SK-N-MC (cell line): ENCODE data around the gene ELMO1.

ENCODE experiments used
- DNase-seq: peaks from one replicate; pipeline ENCODE4 v3.0.0-alpha.2; 2011; ENCODE audit warnings: low read depth, low spot score
- H3K27ac ChIP-seq: fragments of 200-600 bp; sonication (generic); 2 replicates; pipeline ENCODE4 v1.5.1; 2016; ENCODE audit warnings: mixed run types
- H3K36me3 ChIP-seq: fragments of 200-600 bp; sonication (generic); 2 replicates; pipeline ENCODE4 v1.6.1; 2017; ENCODE audit warnings: antibody characterized with exemption, low read length, mixed read lengths; ENCODE audit not compliant: insufficient read depth
- H3K4me3 ChIP-seq: fragments of 200-600 bp; sonication (generic); 2 replicates; pipeline ENCODE4 v1.5.1; 2016
- H3K9ac ChIP-seq: fragments of 200-600 bp; sonication (generic); 2 replicates; pipeline ENCODE4 v1.8.0; 2017; ENCODE audit warnings: mixed run types, mixed read lengths; ENCODE audit not compliant: insufficient read length
- H3K9me3 ChIP-seq: fragments of 200-600 bp; sonication (generic); 2 replicates; pipeline ENCODE4 v1.6.1; 2017; ENCODE audit warnings: low read depth, mild to moderate bottlenecking, antibody characterized with exemption, low read length, moderate library complexity, mixed read lengths
- EZH2 ChIP-seq: fragments of 200-600 bp; sonication (generic); IDR thresholded peaks from one replicate; pipeline ENCODE4 v1.6.1; 2017; ENCODE audit warnings: antibody characterized with exemption
- FOXP2 ChIP-seq: optimal IDR thresholded peaks from 2 replicates; pipeline ENCODE3; 2011; ENCODE audit warnings: mild to moderate bottlenecking, moderate library complexity; ENCODE audit not compliant: insufficient read depth; ENCODE audit errors: extremely low read length, control extremely low read depth
- POLR2AphosphoS5 ChIP-seq: IDR thresholded peaks from 2 replicates; pipeline ENCODE4 v1.6.1; 2012; ENCODE audit warnings: mild to moderate bottlenecking, low read depth, low read length, borderline replicate concordance

Gene ELMO1

DNA sequence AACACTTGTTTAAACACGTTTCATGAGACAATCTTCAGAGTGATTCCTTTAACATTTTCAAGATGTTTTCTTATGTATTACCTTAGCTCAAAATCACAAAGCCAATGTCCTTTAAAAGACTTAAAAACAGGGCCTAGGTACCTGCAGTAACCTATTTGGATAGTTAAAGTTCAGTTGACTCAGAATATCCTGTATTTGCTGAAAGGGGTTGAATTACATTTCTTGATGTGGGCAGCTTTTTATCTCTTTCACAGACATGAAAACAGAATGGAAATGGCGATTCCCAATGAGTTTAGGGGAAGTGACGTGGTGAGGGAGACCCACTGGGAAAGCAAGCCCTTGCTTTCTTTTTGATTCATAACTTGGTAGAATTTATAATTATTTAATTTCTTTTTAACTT is 400.0 kb downstream of the ELMO1 start:
- H3K27ac ChIP-seq, result no peak overlapping the region
- H3K9ac ChIP-seq, result no peak overlapping the region
- TF ChIP-seq EZH2, result no peak
- H3K36me3 ChIP-seq, result no peaks in the 10 kb centered on the region
- DNase-seq, result no peak
- H3K4me3 ChIP-seq, result no peak overlapping the region
- no peaks in the 10 kb centered on the region for H3K9me3 ChIP-seq

DNA sequence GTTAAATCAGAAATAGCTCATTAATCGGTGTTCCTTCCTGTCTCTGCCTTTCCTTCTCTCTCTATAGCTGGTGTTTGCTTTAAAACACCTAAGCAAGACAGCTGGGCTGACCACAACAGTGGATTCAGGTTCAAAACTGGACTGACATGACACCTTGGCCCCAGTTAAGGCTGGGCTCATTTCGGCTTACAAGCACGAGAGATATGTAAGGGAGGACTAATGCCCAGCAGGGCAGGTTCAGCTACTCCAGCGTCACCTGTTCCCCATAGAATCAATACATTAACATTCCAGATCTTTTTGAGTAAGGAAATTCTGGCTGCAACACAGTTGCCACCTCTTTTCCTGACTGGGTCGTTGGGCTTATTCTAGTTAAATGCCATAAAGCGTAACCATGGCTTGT is 401.4 kb downstream of the ELMO1 start:
- Histone ChIP-seq H3K4me3 (no peak overlapping the region), H3K9ac (no peak overlapping the region), H3K9me3 (no peaks in the 10 kb centered on the region), H3K27ac (no peak overlapping the region), H3K36me3 (no peaks in the 10 kb centered on the region)
- TF ChIP-seq POLR2AphosphoS5 (no peak), FOXP2 (no peak), EZH2 (no peak)
- no peak for DNase-seq

DNA sequence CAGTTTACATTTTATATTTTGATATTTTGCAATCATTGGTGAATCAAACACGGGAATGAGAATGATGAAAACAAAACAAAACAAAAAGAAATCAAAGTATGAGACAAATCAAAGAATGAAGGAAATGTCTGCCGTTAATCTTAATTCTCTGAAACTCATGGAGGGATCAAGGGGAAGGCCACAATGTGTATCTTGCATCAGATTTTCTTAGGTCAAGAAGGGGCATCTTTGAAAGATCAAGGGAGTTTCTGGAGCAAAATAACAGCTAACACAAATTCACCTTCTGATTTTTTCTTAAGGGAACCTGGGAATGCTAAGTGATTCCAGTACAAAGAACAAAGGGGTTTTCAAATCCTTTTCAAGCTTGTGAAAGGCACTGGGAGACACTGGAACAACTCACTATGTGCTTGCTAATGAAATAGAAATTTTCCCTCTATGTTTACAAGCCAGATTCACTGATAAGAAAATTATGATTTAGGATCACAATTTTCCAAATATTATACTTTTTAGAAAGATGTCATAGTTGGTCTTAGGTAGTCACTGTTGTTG is 402.1 kb downstream of the ELMO1 start:
- Histone ChIP-seq H3K36me3 (no peaks in the 10 kb centered on the region), H3K27ac (no peak overlapping the region), H3K9ac (no peak overlapping the region), H3K9me3 (no peaks in the 10 kb centered on the region), H3K4me3 (no peak overlapping the region)
- no peak for TF ChIP-seq POLR2AphosphoS5
- no peak for TF ChIP-seq FOXP2
- TF ChIP-seq EZH2, result no peak
- DNase-seq, result no peak

DNA sequence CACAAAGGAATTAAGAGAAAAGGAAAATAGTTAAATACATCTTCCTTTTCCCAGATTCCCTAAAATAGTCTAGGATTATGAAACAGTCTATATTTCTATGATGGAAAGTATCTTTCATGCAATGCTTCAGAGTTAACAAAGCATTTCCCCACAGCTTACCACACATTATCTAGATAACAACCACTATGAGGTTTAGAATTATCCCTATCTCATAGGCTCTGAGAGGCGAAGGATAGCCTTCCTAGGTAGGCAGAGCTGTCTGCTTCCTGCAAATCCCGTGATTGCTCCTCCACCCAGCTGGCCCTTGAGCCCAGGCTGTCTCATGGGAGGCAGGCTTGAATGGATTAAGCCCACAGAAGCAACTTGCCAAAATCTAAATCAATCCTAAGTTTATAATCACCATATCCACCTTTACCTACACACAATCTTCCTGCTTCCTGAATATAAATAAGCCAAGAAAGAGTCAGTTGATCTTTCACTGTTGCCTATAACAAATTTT is 402.9 kb downstream of the ELMO1 start:
- H3K4me3 ChIP-seq, result no peak overlapping the region
- TF ChIP-seq FOXP2 (no peak), EZH2 (no peak), POLR2AphosphoS5 (no peak)
- H3K9me3 ChIP-seq, result no peaks in the 10 kb centered on the region
- no peaks in the 10 kb centered on the region for H3K36me3 ChIP-seq
- H3K9ac ChIP-seq, result no peak overlapping the region
- no peak overlapping the region for H3K27ac ChIP-seq
- DNase-seq, result no peak

DNA sequence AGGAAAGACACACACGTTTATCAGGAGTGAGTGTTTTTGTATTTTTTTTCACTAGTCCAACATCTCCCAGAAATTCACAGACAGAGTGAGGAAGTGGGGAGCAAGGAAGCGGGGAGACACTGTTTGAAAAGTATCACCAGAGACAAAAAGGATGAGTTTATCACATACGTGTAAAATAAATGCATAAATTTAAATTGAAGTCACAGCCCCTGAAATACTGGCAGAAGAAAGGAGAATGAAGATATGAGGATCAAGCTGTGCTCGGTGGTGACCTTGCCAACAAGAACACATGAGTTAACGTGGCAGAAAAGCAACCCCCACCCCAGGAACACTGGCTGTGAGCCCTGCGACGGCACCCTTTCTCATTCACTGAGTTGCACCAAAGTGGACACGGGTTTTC is 407.2 kb downstream of the ELMO1 start:
- Histone ChIP-seq H3K27ac (no peak overlapping the region), H3K36me3 (no peaks in the 10 kb centered on the region), H3K9ac (no peak overlapping the region), H3K9me3 (no peaks in the 10 kb centered on the region), H3K4me3 (no peak overlapping the region)
- no peak for DNase-seq
- TF ChIP-seq EZH2 (no peak), POLR2AphosphoS5 (no peak), FOXP2 (no peak)

DNA sequence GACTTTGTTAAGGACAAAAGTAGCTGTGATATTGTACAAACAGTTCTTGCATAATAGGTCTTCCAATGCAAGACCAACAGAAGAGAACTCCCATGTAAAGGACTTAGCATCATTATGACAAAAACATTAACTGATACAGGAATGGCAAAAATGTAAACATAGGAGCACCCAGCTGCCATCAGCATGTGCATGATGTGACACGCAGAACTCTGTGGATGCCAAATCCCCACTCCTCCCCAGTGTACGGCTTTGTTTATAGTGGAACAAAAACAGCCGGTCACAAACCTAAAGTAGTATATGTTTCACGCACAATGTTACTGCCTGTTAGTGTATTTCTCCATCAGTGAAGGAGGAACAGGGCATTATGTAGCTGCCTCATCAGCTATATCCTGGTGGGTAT is 408.3 kb downstream of the ELMO1 start:
- Histone ChIP-seq H3K4me3 (no peak overlapping the region), H3K36me3 (no peaks in the 10 kb centered on the region), H3K9me3 (no peaks in the 10 kb centered on the region), H3K27ac (no peak overlapping the region), H3K9ac (no peak overlapping the region)
- TF ChIP-seq POLR2AphosphoS5 (no peak), EZH2 (no peak), FOXP2 (no peak)
- DNase-seq, result no peak

DNA sequence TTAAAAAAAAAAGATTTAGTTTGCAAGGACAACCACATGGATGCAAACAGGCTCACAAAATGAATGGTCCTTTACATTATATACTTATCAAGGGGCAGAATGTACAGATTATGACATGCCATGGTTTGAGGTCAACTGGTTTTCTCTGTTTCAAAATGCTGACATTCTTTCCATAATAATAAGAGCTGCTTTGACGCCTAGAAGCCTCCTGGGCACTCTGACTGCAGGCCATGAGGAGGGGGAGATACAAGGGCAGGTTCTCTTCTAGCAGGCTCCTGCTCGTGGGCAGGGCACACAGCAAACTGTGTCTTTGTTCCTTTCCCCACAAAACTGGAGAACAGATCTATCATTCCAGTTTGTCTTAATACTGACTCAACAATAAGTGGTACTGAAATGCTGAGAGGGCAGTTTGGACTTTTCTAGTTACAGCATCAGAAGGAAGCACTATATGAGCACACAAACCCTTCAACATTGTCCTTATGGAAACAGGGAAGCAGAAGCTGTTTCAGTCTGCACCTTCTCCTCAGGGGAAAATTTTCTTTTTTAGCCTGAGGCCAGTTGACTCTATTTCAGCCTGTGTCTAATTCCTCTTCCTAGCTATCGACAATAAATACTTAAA is 409.4 kb downstream of the ELMO1 start:
- DNase-seq, result no peak
- Histone ChIP-seq H3K9ac (no peak overlapping the region), H3K4me3 (no peak overlapping the region), H3K36me3 (no peaks in the 10 kb centered on the region), H3K27ac (no peak overlapping the region), H3K9me3 (no peaks in the 10 kb centered on the region)
- TF ChIP-seq POLR2AphosphoS5 (no peak), FOXP2 (no peak), EZH2 (no peak)

DNA sequence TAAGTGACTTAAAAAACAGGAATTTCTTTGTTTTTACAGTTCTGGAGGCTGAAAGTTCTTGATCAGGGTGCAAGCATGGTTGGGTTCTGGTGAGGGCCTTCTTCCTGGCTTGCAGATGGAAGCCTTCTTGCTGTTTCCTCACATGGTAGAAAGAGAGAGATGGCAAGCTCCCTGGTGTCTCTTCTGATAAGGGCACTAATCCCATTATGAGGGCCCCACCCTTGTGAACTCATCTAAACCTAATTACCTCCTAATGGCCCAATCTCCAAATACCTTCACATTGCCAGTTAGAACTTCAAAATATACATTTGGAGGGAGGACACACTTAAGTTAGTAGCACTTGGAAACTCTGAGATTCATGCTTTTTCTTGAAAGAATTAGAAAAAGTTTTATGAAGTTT is 410.0 kb downstream of the ELMO1 start:
- Histone ChIP-seq H3K9me3 (no peaks in the 10 kb centered on the region), H3K4me3 (no peak overlapping the region), H3K27ac (no peak overlapping the region), H3K9ac (no peak overlapping the region), H3K36me3 (no peaks in the 10 kb centered on the region)
- no peak for DNase-seq
- TF ChIP-seq EZH2 (no peak), POLR2AphosphoS5 (no peak), FOXP2 (no peak)

DNA sequence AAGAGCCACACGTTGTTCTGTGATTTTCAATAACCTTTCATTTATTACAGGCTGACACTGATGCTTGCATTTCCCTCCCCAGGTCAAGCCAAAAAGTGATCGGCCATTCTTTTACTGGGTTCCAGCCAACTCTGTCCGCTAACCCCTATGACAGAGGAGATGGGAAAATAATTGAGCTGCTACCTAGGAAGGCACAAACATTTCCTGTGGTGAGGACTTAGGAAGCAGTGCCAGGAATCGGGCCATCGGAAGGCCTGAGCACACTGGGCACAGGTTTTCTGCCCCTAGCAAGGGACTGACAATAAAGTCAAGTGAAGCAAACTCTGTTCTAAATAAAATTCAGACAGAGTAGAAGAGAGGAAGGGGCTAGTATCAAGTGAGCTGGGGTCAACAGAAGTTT is 411.4 kb downstream of the ELMO1 start:
- H3K9me3 ChIP-seq, result no peaks in the 10 kb centered on the region
- TF ChIP-seq POLR2AphosphoS5, result no peak
- H3K36me3 ChIP-seq, result no peaks in the 10 kb centered on the region
- no peak overlapping the region for H3K9ac ChIP-seq
- H3K27ac ChIP-seq, result no peak overlapping the region
- no peak for DNase-seq
- no peak overlapping the region for H3K4me3 ChIP-seq
